ENCODE measurements around the gene MS4A14.
"Not testable (repeated sequence)": the region's sequence is repeated elsewhere in the genome, so short reads cannot be mapped to it uniquely, and the experiment has no call there.

MS4A14 gene

DNA sequence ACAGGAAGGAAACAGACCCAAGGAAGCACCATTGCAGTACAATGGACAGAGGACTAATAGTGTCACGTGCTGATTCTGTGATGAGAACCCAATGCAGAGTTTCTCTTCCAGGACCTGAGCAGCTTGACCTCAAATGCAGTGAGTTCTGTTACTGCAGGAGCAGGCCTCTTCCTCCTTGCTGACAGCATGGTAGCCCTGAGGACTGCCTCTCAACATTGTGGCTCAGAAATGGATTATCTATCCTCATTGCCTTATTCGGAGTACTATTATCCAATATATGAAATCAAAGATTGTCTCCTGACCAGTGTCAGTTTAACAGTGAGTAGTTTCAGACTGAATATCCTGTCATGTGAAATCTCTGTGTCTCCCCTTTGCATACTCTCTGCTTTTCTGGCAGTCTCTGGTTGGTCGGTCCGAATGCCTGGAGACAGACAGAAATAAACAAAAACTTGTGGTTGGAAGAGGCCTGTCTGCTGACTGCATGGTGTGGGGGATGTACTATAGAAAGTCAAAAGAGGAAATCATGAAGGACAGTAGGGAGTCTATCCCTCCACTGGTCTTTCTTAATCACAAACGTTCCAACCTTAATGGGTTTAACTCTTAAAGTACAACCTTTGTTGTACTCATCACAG, 6.9 kb upstream of the MS4A14 start:
- DNase-seq = no peak

DNA sequence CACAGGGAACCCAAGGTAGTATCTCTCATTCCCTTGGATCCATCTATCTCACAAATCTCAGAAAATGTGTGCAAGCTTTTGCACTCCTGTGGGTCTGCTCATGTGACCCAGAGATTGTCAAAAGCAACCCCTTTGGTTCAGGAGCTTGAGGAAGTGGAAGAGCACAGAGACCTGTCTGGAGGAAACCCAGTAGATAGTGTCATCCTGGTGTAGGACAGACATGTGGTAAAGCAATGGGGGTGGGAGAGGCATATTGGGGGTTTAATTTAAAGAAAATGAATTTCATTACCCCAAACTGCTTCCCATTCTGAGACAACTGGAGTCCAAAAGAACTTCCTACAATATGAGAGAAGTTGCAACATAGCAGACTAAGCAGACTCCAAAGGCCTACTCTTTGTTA, 5.8 kb upstream of the MS4A14 start:
- DNase-seq = no peak

DNA sequence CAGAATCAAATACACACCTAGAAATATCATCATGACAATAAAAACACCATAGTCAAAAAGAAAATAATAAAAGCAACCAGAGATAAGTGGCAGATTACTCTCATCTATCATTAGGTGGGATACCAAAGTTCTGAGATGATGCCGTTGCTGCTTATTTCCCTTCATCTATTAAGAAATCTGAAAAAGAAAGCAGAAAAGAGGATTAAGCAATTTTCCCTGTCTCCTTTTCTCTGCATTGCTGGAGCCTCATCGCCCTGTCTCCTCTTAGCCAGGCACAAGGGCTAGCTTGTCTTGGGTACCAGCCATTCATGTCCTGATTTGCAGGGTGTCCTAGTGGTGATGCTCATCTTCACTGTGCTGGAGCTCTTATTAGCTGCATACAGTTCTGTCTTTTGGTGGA, 3.9 kb upstream of the MS4A14 start:
- DNase-seq = no peak

DNA sequence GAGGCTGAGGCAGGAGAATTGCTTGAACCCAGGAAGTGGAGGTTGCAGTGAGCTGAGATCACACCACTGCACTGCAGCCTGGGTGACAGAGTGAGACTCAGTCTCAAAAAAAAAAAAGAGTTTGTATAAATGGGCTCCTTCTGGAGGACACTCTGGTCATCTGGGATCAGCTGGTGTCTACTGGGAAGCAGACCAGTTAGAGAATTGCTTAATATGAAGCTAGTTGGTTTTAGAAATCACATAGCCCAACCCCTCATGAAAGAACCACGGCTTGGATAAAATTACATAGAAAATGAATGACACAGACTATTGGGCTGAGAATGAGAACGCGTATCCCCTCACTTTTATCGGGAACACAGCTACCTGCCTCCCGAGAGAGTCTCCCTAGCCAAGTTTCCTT, 3.2 kb upstream of the MS4A14 start:
- no peak for DNase-seq

DNA sequence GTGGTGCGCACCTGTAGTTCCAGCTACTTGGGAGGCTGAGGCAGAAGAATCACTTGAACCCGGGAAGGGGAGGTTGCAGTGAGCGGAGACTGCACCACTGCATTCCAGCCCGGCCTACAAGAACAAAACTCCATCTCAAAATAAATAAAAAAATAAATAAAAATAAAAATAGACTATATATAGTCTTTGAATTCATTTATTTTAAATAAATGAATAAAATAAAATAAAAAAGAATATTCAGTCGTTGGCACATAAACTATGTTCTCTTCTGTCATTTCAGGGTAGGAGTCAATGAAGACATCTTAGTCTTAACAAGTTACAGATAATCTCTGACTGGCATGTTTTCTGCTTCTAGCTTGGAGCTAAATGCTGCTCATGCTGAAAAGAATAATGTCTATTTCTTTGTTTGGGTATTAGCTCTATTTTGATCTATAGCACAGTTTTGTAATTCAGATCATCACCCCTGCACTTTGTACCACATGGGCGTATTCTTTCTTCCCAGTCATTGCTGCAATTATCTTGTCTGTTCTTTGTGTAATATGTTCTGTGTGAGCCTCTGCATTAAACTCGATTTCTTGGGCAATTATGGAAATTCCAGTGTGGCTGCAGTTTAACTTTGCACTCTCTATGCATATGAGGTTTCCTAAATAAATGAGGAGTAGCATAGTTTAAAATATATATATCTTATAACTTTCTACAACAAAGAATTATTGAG, 1.4 kb upstream of the MS4A14 start:
- no peak for DNase-seq

DNA sequence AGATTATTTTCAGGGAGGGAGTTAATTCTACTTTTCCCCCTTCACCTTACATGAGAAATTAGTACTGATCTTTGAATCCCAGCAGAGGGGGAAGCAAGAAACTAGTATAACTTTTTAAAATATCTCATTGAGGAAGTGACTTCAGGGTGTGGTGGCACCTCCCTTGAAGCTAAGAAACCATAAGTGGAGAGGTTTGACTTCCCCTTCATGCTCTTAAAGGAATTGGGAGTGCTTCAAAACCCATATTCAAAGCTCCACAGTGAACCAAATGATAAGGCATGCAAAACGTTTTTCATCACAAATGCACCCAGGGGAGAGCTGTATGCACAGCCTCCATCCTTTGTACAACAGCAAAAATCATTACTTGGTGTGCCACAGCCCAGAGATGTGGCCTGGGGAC, 540 bp downstream of the MS4A14 start:
- DNase-seq = no peak

DNA sequence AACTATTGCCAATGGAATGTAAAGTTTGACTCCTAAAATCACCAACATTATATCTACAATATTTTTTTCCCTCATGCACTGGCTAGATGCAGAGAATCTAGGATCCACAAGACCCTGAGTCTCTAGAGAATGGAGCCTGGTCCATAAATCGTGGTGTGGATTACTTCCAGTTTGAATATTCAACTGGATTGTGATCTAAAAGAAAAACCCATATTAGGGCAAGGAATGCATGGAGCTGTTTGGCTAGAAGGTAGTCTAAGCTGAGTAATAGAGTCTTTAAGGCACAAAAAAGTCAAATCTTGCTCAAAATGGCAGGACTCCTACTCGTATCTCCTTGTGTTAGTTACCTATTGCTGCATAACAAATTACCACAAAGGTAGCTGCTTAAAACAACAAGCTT, 23.8 kb downstream of the MS4A14 start:
- no peak for DNase-seq

DNA sequence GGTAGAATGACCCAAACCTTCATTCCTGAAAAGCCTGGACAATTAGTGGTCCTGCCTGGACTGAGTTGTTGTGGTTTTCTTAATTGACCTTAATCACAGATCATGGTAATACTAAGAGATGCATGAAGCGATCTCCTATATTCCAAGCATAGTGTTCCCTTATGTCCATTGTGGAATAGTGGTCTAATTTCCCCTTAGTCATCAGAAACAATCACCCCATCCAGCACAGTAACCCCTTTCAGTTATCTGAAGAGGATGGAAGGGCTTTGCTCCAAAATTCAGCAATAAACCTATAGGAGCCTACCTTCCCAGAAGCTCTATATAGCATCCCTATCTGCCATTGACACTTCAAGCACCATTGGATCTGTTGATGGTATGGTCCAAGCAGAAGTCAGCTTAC, 26.4 kb downstream of the MS4A14 start:
- DNase-seq = no peak

DNA sequence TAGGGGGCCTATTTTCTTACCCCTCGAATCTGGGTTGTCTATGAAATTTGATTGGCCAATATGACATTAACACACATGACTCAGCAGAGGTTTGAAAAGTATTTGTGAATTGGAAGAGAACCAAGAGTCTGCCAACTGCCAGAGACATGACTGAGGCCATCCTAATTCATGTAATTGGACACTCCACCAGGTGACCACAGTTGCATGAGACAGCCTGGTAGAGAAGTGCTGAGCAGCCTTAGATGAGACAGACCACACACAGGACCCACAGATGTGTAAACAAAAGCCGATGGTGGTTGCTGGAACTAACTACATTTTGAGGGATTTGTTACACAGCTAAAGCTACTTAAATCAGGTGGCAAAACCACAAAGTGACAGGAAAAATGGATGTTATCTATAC, 32.3 kb downstream of the MS4A14 start:
- DNase-seq = no peak

DNA sequence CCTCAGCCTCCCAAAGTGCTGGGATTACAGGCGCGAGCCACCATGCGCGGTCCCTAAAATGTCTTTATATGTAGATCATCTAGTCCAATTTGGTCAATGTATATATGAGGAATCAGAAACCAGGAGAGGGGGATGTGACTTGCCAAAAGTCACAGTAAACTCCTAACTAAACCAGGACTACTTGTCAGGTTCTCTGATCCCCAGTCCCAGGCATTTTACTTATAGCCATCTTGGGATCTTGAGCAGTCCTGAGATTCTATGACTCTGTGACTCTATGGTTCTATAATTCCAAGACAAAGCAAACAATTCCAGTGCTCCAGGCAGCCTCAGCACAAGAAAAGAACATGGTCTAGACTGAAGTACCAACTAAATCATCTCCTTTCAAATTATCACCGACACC, 33.0 kb downstream of the MS4A14 start, which contains the start of gene MS4A5:
Gene MS4A5 (plus strand): TSS at position 301 of the 400 bp plus-strand sequence. CDS start 103 bp downstream, outside the sequence.
- no peak for DNase-seq

DNA sequence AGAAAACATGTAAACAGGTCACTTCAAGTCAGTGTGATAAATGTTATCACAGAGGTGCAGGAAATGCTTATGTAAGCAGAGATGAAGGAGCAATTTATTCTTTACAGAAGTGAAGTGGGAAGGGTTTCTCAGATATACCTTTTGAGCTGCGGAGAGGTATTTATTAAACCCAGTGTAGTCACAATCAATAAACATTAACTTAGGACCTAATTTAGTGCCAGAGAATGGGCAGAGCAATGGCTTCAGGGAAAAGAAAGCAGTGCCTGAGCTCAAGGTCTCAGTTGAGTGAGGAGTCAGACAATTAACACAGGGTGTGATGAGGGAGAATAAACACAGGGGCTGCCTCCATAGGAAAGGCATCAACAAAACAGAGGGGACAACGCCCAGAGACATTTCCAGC, 35.0 kb downstream of the MS4A14 start:
- DNase-seq = no peak

DNA sequence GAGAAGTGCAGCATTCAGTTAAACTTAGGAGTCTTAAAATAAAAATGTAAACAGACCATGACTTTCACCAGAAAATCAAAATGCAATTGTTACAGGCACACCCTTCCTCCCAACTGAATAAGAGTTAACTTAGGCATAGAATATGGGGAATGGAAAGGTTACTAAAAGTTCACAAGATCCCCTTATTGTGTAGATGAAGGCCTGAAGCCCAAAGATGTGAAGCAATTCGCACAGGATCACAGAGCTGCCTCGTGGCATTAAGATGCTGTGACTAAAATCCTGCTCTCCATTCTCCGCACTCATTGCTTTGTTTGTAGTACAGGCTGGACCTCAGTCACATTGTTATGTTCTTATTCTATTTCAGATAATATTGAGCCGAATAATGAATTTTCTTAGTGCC, 37.1 kb downstream of the MS4A14 start:
- no peak for DNase-seq

DNA sequence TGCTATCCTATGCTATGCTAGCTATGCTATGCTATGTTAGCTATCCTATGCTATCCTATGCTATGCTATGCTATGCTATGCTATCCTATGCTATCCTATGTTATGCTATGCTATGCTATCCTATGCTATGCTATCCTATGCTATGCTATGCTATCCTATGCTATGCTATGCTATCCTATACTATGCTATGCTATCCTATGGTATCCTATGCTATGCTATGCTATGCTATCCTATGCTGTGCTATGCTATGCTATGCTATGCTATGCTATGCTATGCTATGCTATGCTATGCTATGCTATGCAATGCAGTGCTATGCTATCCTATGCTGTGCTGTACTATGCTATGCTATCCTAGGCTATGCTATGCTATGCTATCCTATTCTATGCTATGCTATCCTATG, 50.8 kb downstream of the MS4A14 start:
- no peak for DNase-seq

DNA sequence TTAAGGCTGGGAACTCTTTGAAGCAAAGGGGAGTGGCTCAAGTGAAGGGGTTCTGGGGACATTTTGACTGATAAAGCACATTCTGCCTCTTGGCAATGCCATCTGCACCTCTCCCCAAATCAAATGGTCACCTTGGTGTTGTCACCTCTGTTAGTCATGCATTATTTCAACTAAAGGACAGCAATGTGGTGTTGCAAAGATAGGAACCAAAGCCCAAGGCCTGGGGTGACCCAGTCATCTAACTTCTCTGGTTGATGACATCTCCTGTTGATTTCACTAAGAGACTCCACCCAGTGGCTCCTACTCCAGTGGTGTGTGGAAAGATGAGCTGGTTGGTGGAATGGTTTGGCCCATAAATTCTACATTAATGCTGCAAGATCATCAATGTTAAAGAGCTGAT, 51.6 kb downstream of the MS4A14 start:
- DNase-seq = no peak

DNA sequence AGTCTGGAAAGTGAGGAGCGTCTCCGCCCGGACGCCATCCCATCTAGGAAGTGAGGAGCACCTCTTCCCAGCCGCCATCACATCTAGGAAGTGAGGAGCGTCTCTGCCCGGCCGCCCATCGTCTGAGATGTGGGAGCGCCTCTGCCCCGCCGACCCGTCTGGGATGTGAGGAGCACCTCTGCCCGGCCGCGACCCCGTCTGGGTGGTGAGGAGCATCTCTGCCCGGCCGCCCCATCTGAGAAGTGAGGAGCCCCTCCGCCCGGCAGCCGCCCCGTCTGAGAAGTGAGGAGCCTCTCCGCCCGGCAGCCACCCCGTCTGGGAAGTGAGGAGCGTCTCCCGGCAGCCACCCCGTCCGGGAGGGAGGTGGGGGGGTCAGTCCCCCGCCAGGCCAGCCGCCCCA, 54.9 kb downstream of the MS4A14 start:
- DNase-seq = not testable (repeated sequence)

DNA sequence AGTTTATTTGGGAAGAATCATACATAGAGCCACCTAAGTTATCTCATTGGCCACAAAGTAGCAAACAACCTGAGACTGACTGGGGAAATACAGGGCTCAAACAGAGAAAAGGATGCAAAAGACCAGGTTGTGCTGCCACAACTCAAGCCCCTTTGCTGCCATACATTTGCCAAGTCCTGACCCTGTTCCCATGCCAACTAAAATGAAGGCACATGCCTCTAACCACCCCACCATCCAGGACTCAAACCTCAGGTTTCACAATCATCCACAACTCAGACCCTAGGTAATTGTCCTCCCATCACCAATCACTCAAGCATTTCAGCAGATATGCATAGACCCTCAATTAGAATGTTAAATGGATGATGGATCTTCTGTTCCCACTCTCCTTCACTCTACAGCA, 58.0 kb downstream of the MS4A14 start:
- no peak for DNase-seq

DNA sequence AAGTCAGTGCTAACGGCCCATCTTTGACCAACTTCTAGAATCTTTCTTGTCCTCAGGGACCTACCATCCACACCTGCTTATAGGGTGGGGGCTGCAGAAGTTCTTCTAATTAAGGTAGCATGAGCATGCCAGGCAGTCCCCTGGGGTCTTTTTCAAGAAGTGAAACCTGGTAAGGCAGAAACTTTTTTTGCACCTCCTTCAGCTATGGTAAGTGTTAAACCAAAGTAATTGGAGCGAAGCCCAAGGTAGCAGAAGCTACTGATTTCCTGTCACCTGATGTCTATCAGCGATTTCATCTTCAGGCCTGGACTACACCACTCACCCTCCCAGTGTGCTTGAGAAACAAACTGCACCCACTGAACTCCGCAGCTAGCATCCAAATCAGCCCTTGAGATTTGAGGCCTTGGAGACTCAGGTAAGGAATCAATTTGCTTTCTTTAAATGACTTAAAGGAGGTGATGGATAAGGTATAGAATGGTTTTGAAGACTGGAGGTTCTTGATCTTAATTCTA, 59.3 kb downstream of the MS4A14 start, which contains the start of gene MS4A1:
Gene MS4A1 (plus strand): TSS at position 317 of the 512 bp plus-strand sequence. CDS start 6,528 bp downstream, outside the sequence.
- DNase-seq = no peak

DNA sequence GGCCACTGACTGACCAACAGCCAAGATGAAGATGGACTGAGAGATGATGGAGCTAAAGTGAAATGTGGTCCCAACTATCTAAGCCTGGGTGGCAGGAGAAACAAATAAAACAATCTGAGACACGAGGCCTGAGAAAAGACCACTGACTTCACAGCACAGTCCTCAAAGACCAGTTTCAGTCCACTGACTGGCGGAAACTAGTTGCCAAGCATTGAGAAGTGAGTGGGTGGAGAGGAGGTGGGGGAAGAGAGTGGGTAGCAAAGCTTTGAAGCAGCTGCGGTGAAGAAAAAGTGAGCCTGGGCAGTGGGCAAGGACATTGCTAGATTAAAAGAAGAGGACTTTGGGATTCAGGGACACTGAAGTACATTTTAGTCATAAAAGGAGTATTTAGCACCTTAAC, 61.3 kb downstream of the MS4A14 start:
- DNase-seq = no peak

DNA sequence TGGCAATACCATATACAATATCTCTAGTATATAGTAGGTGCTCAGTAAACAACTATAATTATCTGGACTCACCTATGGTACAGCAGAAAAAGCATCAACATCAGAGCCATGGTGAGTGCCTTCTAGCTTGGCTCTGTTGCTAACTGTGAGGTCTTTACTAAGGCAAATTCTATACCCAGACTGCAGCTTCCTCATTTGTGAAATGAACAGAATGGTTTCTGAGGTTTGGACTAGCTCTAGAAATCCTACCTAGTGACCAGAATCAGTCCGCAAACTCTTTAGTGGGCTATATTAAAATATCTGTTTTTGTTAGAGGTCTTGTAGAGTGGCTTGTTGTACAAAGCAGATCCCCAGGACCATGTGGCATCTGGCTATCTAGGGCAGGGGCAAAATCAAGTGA, 63.1 kb downstream of the MS4A14 start:
- no peak for DNase-seq

Measured in NCI-H446 treated with DMSO at 0.1 percent for 48 hours (cell line).